Measurements from ENCODE around the gene ZNF777.

DNA sequence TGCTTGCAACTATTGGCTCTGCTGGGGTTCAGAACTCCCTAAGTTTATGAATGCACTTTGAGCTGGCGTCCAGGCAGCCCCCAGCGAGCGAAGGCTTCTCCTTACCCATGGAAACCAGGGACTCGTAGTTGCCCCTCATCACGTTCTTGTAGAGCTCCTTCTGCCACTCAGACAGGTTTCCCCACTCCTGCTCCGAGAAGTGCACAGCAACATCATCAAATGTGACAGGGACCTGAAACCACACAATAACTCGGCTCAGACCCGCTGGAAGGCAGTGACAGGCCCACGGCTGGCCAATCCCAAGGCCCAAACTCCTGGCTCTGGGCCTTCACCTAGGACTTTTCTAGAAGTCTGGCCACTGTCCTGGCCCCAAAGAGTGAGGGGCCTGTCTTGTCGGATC is 6.9 kb downstream of the ZNF777 start:
- TF ChIP-seq, protein P1, sequence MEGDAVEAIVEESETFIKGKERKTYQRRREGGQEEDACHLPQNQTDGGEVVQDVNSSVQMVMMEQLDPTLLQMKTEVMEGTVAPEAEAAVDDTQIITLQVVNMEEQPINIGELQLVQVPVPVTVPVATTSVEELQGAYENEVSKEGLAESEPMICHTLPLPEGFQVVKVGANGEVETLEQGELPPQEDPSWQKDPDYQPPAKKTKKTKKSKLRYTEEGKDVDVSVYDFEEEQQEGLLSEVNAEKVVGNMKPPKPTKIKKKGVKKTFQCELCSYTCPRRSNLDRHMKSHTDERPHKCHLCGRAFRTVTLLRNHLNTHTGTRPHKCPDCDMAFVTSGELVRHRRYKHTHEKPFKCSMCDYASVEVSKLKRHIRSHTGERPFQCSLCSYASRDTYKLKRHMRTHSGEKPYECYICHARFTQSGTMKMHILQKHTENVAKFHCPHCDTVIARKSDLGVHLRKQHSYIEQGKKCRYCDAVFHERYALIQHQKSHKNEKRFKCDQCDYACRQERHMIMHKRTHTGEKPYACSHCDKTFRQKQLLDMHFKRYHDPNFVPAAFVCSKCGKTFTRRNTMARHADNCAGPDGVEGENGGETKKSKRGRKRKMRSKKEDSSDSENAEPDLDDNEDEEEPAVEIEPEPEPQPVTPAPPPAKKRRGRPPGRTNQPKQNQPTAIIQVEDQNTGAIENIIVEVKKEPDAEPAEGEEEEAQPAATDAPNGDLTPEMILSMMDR (IDR thresholded peaks at IDR 0.05): no peak
- no peak for TF ChIP-seq POLR2A (IDR thresholded peaks at IDR 0.05)

Data from heart left ventricle (tissue), 13 donors.